ENCODE results near the gene TMEM191C. TPM values are rescaled to one million over a fixed set of nuclear protein-coding genes. Genes with fewer than 3 reads are reported as not detected.

TMEM191C gene
- total and polyA plus RNA-seq, 2 of the 8 experiments (the other 6 are each of a cell fraction or from before 2014, with no cell fraction given), result 0.74 to 2.6 TPM

GRCh38 chr22:21451545-21452520 is 15.4 kb upstream of the TMEM191C start:
- FAIRE-seq, result no peak
- Histone ChIP-seq H2BK20ac (ENCODE audit: low read length) (no peak overlapping the region), H2AK5ac (ENCODE audit: low read depth, low read length) (no peak overlapping the region), H4K8ac (ENCODE audit: extremely low read depth, insufficient read depth, low read length) (no peak overlapping the region), H2BK15ac (ENCODE audit: low read length) (no peak overlapping the region), H3K79me1 (ENCODE audit: low read depth, low read length) (0 out of 2 replicates have a peak, but pooled peaks cover 2% of the 10 kb centered on the region), H3K4me1 (replicated peaks in 1 of 4; ENCODE audit: control insufficient read depth in 3 of 4, insufficient read depth in 4 of 4, low read length in 3 of 4) (peaks cover 0 to 11% (median 7%) of the 10 kb centered on the region in 4 experiments; a peak in 3 of 7 replicates), H3K27me3 (replicated peaks in 1 of 4; ENCODE audit: control insufficient read depth in 3 of 4, extremely low read depth in 1 of 4, insufficient read depth in 3 of 4, low read length in 3 of 4) (no peaks in the 10 kb centered on the region), H3K9me3 (ENCODE audit: insufficient read depth in 2 of 2, low read depth in 1 of 2, low read length in 1 of 2) (no peaks in the 10 kb centered on the region), H2BK5ac (ENCODE audit: low read depth, low read length) (no peak overlapping the region), H4K20me1 (replicated peaks in 1 of 2; ENCODE audit: control insufficient read depth in 1 of 2, insufficient read depth in 2 of 2, low read length in 2 of 2) (peaks cover 2 to 5% of the 10 kb centered on the region in 2 experiments), H2AFZ (ENCODE audit: low read length) (no peak overlapping the region), H3K23me2 (ENCODE audit: low read depth, low read length) (peaks cover 2% of the 10 kb centered on the region; the same call in 1 of the 2 replicates), H2BK12ac (ENCODE audit: low read depth, low read length) (no peak overlapping the region), H3K9ac (replicated peaks in 1 of 4; ENCODE audit: extremely low read depth in 1 of 4, low read depth in 3 of 4, low read length in 3 of 4) (no peak overlapping the region), H3K4ac (replicated peaks; ENCODE audit: insufficient read length, low read depth, low read length) (no peak overlapping the region), H3K79me2 (ENCODE audit: control insufficient read depth in 1 of 2, insufficient read depth in 2 of 2, low read length in 2 of 2) (no peaks in the 10 kb centered on the region), H3K56ac (replicated peaks; ENCODE audit: insufficient read length, low read depth, low read length) (no peak overlapping the region), H3K4me2 (ENCODE audit: insufficient read depth in 1 of 2, low read depth in 2 of 2, low read length in 2 of 2) (no peak overlapping the region), H3K27ac (ENCODE audit: low read depth, low read length) (no peak overlapping the region), H4K5ac (ENCODE audit: insufficient read length, low read depth, low read length) (no peak overlapping the region), H3K23ac (ENCODE audit: insufficient read length) (no peak overlapping the region), H3K18ac (ENCODE audit: extremely low read depth, low read length) (no peak overlapping the region), H2BK120ac (replicated peaks; ENCODE audit: low read depth, low read length) (no peak overlapping the region), H3K4me3 (ENCODE audit: extremely low read depth in 1 of 4, insufficient read depth in 2 of 4, low read depth in 3 of 4, low read length in 4 of 4) (no peak overlapping the region), H4K91ac (replicated peaks; ENCODE audit: insufficient read length, low read length) (no peak overlapping the region), H3K36me3 (ENCODE audit: control insufficient read depth in 2 of 4, insufficient read depth in 4 of 4, low read length in 3 of 4) (peaks cover 0 to 1% (median 0%) of the 10 kb centered on the region in 4 experiments; a peak in 1 of 8 replicates), H3K14ac (ENCODE audit: insufficient read length) (no peak overlapping the region)
- DNase-seq (ENCODE audit: low read depth in 1 of 2, low spot score in 2 of 2), result peak in 1 of 2 experiments; percentile 39
- 82% methylated on average over 7 of the region's 7 CpGs; no CpG with 5 or more reads in 1 of the 2 experiments for WGBS, 2 experiments (ENCODE audit: extremely low coverage in 1 of 2, insufficient coverage in 1 of 2, insufficient read length in 1 of 2, insufficient replicate concordance in 2 of 2, low coverage in 1 of 2, low lambda C conversion rate in 2 of 2, missing lambda C conversion rate in 1 of 2)
- CTCF ChIA-PET (ENCODE audit: partially characterized antibody), result interaction anchor here (0.5 to 1.6 kb wide), 3 partner anchors 157 to 195 kb away, joined by 3 to 11 read pairs (median 3); partner anchors contain the start of gene SDF2L1
- POLR2A ChIA-PET (ENCODE audit: partially characterized antibody), result no interaction called here
- TF ChIP-seq SRF (IDR thresholded peaks at IDR 0.05; ENCODE audit: low read depth, low read length), result no peak
- TF ChIP-seq MAX (IDR thresholded peaks at IDR 0.05), result no peak
- TF ChIP-seq RAD21 (IDR thresholded peaks at IDR 0.05 in 1 of 2, conservative IDR thresholded peaks at IDR 0.05 in 1 of 2; ENCODE audit: low read depth in 2 of 2, low read length in 2 of 2), result no peak
- no peak for TF ChIP-seq KDM4A (IDR thresholded peaks at IDR 0.05; ENCODE audit: low read depth, low read length, severe bottlenecking)
- TF ChIP-seq RFX5 (IDR thresholded peaks at IDR 0.05; ENCODE audit: borderline replicate concordance, low read depth, low read length), result no peak
- TF ChIP-seq FOSL1 (IDR thresholded peaks at IDR 0.05; ENCODE audit: insufficient read depth, low read depth, low read length), result no peak
- TF ChIP-seq, protein P1, sequence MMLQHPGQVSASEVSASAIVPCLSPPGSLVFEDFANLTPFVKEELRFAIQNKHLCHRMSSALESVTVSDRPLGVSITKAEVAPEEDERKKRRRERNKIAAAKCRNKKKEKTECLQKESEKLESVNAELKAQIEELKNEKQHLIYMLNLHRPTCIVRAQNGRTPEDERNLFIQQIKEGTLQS (IDR thresholded peaks at IDR 0.05; ENCODE audit: insufficient read depth, low read depth, low read length), result no peak
- TF ChIP-seq SUZ12 (IDR thresholded peaks at IDR 0.05; ENCODE audit: low read length), result no peak
